Thyroid gland (tissue), 4 donors: ENCODE measurements around the gene SLAMF8. TPM values are rescaled to one million over a fixed set of nuclear protein-coding genes. Genes with fewer than 3 reads are reported as not detected.

Experiments
- DNase-seq, 2 donors: peaks; one replicate each; pipeline ENCODE4 v3.0.0-alpha.2; 2019
- H3K27ac ChIP-seq, 3 donors: fragments of 200-600 bp; sonication (generic); 1 replicate in 2 of 3; 2 replicates in 1 of 3; pipeline ENCODE4 v1.5.1; 2016 to 2019; ENCODE audit warnings: mild to moderate bottlenecking in 1 of 3, moderate library complexity in 1 of 3
- H3K27me3 ChIP-seq: fragments of 200-600 bp; sonication (generic); one replicate; pipeline ENCODE4 v1.5.1; 2019
- H3K36me3 ChIP-seq, 2 donors: fragments of 200-600 bp; sonication (generic); one replicate each; pipeline ENCODE4 v1.5.1; 2016 to 2019
- H3K4me1 ChIP-seq, 2 donors: fragments of 200-600 bp; sonication (generic); one replicate each; pipeline ENCODE4 v1.5.1; 2017 to 2019
- H3K4me3 ChIP-seq, 3 donors: fragments of 200-600 bp; sonication (generic); replicated peaks in 1 of 3; 1 replicate in 2 of 3; 2 replicates in 1 of 3; pipeline ENCODE4 v1.5.1; 2016; ENCODE audit warnings: mild to moderate bottlenecking in 1 of 3
- H3K9me3 ChIP-seq: fragments of 200-600 bp; sonication (generic); one replicate; pipeline ENCODE4 v1.5.1; 2017
- CTCF ChIP-seq, 6 experiments: fragments of 200-600 bp in 3 of 6; fragments of 450-650 bp in 3 of 6; sonication (generic) in 3 of 6; IDR thresholded peaks; one replicate each; pipeline ENCODE4 v1.5.1; 2016 to 2019; ENCODE audit warnings: antibody characterized with exemption in 6 of 6, mild to moderate bottlenecking in 2 of 6, inconsistent platforms in 1 of 6, moderate library complexity in 1 of 6
- POLR2A ChIP-seq, 2 donors: fragments of 450-650 bp; IDR thresholded peaks; one replicate each; pipeline ENCODE4 v1.6.1; 2017; ENCODE audit warnings: antibody characterized with exemption in 2 of 2, mild to moderate bottlenecking in 2 of 2, moderate library complexity in 1 of 2
- WGBS, 2 donors: methylation state at CpG; one replicate each; pipeline ENCODE4 v1.1.5; 2017; 5-methylcytosine and 5-hydroxymethylcytosine counted together
- intact Hi-C: fragments of 100-400 bp; cut with DNase I; formaldehyde crosslinking; loops from one replicate; pipeline ENCODE4 v1.15.1; 2023
- total RNA-seq, 4 donors: library from RNA; depleted of rRNA; stranded (reverse); fragments of >200 nt; gene quantifications; one replicate each; pipeline ENCODE4 v1.2.3, GENCODE V29; 2016

Gene SLAMF8
- total RNA-seq, 4 donors from 2014 or later: 1.6 to 6.3 (median 2.1) TPM

- intact Hi-C loops: no loop called here
- 91 to 92% methylated on average over 6 of the region's 6 CpGs for WGBS, 2 donors
These were observed 51.2 kb downstream of the SLAMF8 start for GRCh38 chr1:159877695-159878444.

GRCh38 chr1:159879136-159879535, 52.5 kb downstream of the SLAMF8 start:
- H3K27me3 ChIP-seq: no peaks in the 10 kb centered on the region

More at GRCh38 chr1:159877695-159878444, 51.2 kb downstream of the SLAMF8 start:
- DNase-seq: no peak
- no peaks in the 10 kb centered on the region for H3K9me3 ChIP-seq
- H3K4me1 ChIP-seq: peaks cover 0 to 4% of the 10 kb centered on the region in 2 donors
- H3K27me3 ChIP-seq: no peaks in the 10 kb centered on the region
- H3K4me3 ChIP-seq: no peak overlapping the region
- no peaks in the 10 kb centered on the region for H3K36me3 ChIP-seq
- TF ChIP-seq CTCF (IDR thresholded peaks at IDR 0.05) (no peak), POLR2A (IDR thresholded peaks at IDR 0.05) (no peak)
- H3K27ac ChIP-seq: no peak overlapping the region

GRCh38 chr1:159879977-159880376, 53.3 kb downstream of the SLAMF8 start:
- intact Hi-C loops: no loop called here

More at GRCh38 chr1:159879136-159879535, 52.5 kb downstream of the SLAMF8 start:
- Histone ChIP-seq H3K36me3 (no peaks in the 10 kb centered on the region), H3K9me3 (no peaks in the 10 kb centered on the region), H3K4me1 (peaks cover 0 to 4% of the 10 kb centered on the region in 2 donors), H3K27ac (no peak overlapping the region), H3K4me3 (no peak overlapping the region)
- 91 to 93% methylated on average over 3 of the region's 3 CpGs for WGBS, 2 donors
- intact Hi-C loops: no loop called here
- DNase-seq: no peak
- TF ChIP-seq POLR2A (IDR thresholded peaks at IDR 0.05) (no peak), CTCF (IDR thresholded peaks at IDR 0.05) (no peak)

GRCh38 chr1:159880430-159880829, 53.8 kb downstream of the SLAMF8 start:
- no peak for DNase-seq
- no peak overlapping the region for H3K27ac ChIP-seq
- no peaks in the 10 kb centered on the region for H3K27me3 ChIP-seq
- intact Hi-C loops: no loop called here
- no peak overlapping the region for H3K4me3 ChIP-seq
- no peaks in the 10 kb centered on the region for H3K9me3 ChIP-seq
- no peaks in the 10 kb centered on the region for H3K36me3 ChIP-seq
- peaks cover 0 to 4% of the 10 kb centered on the region in 2 donors for H3K4me1 ChIP-seq
- 90 to 95% methylated on average over 3 of the region's 3 CpGs for WGBS, 2 donors
- TF ChIP-seq POLR2A (IDR thresholded peaks at IDR 0.05) (no peak), CTCF (IDR thresholded peaks at IDR 0.05) (no peak)

More at GRCh38 chr1:159879977-159880376, 53.3 kb downstream of the SLAMF8 start:
- no peak for DNase-seq
- Histone ChIP-seq H3K27ac (no peak overlapping the region), H3K4me1 (peaks cover 0 to 4% of the 10 kb centered on the region in 2 donors), H3K27me3 (no peaks in the 10 kb centered on the region), H3K9me3 (no peaks in the 10 kb centered on the region), H3K4me3 (no peak overlapping the region), H3K36me3 (no peaks in the 10 kb centered on the region)
- WGBS, 2 donors: 86 to 96% methylated on average over 4 of the region's 4 CpGs
- no peak for TF ChIP-seq CTCF (IDR thresholded peaks at IDR 0.05)
- TF ChIP-seq POLR2A (IDR thresholded peaks at IDR 0.05): no peak
